NCI-H748 treated with DMSO at 0.1 percent for 48 hours (cell line): ENCODE measurements around the gene CACNG6.
A peak's percentile ranks its signal among the peaks of the same experiment; 100 is the strongest.
"Not testable (repeated sequence)": the region's sequence is repeated elsewhere in the genome, so short reads cannot be mapped to it uniquely, and the experiment has no call there.

Experiments
- DNase-seq: peaks from one replicate; lab custom pipeline; 2025; lab: John Stamatoyannopoulos, UW

Gene CACNG6

DNA sequence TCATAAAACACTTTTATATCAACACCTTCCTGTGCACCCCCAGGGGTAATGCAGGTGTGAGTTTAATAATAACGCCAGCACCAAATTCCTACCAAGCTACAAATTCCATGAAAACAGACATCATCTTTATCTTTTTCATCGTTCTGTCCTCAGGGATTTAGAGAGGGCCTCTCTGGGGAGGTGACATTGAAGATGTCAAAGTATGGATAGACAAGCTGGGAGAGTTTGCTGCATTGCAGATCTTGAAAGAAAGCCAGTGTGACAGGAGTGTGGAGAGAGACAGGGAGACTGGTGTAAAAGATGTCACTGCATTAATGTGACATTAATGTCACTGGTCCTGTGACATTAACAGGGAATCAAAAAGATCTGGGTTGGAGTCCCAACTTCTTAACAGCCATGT, 10.1 kb downstream of the CACNG6 start:
- DNase-seq = no peak

DNA sequence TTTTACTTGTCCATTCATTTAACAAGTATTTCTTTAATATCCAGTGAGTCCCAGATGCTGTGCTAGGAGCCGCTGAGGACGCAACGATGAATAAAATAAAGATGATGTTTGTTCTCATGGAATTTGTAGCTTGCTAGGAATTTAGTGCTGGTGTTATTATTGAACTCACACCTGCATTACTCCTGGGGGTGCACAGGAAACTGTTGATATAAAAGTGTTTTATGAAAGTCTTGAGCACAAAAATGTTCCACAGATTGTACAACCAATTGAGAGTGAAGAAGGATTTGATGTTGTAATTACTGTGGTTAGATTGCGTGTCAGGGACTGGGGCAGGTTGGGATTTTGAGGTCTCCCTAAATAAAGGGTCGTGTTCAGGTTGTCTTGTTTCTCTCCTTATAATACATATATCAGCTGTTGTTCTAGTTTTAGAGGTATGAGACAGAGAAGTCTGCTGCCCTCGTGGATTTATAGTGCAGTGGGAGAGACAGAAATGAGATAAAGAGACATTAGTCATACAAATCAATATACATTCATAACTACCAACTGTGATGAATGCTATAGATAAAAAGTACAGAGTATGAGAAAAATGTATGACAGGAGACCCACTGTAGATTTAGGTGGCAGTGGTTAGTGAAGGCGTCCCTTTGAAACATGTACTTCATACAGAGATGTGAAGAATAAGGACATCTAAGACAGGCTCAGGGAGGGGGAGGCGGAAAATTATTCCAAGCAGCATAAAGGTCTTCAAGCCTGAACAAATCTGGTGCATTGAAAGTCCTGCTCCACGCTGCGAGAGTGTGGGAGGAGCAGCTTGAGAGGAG, 11.3 kb downstream of the CACNG6 start:
- DNase-seq = no peak

DNA sequence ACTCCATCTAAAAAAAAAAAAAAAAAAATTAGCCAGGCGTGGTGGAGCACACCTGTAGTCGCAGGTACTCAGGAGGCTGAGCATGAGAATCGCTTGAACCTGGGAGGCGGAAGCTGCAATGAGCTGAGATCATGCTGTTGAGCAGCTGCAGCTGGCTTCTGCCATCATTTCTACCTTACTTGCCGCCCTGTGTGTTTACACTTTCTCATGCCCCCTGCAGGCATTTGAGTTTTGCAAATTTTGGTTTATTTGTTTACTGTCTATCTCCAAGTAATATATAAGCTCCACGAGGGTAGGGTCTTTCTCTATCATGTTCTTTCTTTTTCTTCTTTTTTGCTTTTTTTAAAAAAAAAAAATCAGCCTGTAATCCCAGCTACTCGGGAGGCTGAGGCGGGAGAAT, 18.0 kb downstream of the CACNG6 start:
- no peak for DNase-seq

DNA sequence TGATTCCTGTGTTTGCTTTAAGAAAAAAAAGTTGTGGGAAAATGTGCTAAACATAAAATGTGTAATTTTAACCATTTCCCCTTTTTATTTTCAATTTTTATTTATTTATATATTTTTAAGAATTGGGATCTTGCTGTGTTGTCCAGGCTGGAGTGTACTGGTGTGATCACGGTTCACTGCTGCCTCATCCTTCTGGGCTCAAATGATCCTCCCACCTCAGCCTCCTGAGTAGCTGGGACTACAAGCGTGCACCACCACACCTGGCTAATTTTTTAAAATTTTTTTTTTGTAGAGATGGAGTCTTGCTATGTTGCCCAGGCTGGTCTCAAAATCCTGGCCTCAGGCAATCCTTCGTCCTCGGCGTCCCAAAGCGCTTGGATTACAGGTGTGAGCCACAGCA, 19.0 kb downstream of the CACNG6 start:
- DNase-seq = no peak

- DNase-seq = no peak
These were observed 20.2 kb downstream of the CACNG6 start for GRCh38 chr19:54011507-54012211.

DNA sequence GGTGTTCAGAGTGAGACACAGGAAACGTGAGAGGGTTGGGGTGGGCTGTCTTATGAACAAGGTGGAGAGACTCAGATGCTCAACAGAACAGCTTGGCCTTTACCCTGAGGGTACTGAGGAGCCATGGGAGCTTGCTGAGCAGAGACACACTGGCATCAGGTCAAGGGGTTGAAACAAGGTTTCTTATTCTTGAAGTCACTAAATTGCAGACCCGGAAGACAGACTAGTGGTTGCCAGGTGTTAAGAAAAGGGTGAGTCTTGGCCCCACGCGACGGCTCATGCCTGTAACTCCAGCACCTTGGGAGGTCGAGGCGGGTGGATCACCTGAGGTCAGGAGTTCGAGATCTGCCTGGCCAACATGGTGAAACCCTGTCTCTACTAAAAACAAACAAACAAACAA, 22.4 kb downstream of the CACNG6 start:
- DNase-seq = no peak

DNA sequence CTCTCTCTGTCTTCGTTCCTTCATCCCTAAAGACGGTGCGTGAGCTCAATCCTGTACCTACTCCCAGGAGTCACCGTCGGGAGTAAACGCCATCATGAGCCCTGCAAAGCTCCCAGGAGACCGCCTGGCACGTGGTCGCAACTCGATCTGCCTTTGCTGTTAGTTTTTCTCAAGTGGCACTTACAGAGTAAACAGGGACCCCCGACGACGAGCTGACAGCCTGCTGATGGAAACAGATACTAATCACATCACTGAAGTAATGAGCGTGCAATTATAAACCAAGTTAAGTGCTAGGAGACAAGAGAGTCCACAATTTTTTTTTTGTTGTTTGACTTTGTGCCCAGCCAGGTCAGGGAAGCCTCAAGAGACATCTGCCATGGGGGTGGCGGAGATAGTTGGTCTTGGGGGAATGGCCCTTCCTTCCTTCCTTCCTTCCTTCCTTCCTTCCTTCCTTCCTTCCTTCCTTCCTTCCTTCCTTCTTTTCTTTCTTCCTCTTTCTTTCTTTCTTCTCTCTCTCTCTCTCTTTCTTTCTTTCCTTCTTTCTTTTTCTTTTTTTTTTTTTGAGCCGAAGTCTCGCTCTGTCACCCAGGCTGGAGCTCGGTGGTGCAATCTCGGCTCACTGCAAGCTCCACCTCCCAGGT, 23.6 kb downstream of the CACNG6 start:
- DNase-seq = peak; percentile 72

DNA sequence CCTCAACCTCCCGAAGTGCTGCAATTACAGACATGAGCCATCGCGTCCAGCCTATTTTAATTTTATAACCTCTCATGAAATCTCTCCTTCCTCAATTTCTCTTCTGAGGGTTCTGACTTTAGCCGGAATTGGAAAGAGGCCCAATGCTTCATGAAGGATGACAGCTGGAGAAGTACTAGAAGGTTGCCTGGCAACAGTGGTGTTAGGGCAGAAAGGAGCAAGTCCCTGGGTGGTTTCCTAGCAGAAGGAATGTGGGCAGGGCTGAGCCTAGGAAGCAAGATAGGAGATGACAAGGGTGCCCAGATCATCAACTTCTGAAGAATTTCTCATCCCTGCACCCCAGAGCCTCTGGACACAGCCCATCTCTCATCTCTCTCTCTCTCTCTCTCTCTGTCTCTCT, 25.8 kb downstream of the CACNG6 start:
- DNase-seq = peak; percentile 24

- DNase-seq = no peak
These were observed 29.9 kb downstream of the CACNG6 start for GRCh38 chr19:54021363-54021762.

DNA sequence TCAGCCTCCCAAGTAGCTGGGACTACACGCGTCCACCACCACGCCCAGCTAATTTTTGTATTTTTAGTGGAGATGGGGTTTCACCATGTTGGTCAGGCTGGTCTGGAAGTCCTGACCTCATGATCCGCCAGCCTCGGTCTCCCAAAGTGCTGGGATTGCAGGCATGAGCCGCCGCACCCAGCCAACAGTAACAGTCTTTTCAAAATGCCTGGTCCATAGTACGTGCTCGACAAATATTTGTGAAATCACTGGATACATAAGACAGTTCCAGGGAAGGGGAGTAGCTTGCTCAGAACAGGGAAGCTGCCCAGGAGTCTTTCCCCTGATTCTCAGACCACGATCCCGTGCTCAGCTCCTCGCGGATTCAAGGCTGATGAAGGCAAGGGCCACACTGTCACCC, 30.5 kb downstream of the CACNG6 start:
- no peak for DNase-seq

GRCh38 chr19:54023191-54023590, 31.8 kb downstream of the CACNG6 start:
- DNase-seq = no peak

DNA sequence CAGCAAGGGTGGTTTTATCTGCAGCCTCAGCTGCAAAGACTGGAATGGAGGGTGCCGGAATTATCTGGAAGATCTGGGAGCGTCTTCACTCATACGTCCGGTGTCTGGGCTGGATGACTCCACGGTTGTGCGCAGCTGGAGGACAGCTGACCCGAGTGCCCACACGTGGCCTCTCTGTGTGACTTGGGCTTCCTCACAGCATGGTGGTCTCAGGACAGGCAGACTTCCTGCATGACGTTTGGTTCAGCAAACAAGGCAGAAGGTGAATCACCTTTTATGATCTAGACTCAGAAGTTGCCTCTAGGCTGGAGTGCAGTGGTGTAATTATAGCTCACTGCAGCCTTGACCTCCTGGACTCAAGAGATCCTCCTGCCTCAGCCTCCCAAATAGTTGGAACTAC, 33.2 kb downstream of the CACNG6 start:
- DNase-seq = no peak

GRCh38 chr19:54026656-54027055, 35.2 kb downstream of the CACNG6 start:
- DNase-seq = no peak

DNA sequence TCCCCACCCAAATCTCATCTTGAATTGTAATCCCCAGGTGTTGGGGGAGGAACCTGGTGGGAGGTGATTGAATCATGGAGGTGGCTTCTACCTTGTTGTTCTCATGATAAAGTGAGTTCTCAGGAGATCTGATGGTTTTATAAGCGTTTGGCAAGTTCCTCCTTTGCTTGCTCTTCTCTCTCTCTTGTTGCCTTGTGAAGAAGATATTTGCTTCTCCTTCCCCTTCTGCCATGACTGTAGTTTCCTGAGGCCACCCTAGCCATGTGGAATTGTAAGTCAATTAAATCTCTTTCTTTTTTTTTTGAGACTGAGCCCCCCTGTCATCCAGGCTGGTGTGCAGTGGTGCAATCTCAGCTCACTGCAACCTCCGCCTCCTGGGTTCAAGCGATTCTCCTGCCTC, 37.9 kb downstream of the CACNG6 start:
- DNase-seq = no peak

DNA sequence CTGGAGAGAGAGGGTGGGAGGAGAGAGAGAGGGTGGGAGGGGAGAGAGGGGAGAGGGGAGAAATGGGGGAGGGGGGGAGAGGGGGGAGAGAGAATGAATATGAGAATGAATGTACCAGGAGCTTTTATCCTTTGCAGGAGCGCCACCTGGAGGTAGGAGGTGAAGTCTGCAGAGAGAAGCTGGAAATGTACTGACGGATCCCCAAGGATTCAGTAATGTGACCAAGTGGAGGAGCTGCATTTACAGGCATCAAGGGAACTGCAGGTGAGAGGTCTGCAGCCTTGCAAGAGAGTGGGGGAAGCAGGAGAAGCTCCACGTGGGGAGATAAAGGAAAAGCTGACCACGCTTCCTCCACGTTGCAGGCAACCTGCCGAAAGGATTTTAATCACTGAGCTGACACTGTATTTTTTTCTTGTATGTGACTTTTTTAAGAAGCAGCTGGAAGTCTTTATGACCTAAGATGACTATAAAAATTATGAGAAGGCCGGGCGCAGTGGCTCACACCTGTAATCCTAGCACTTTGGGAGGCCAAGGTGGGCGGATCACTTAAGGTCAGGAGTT, 38.6 kb downstream of the CACNG6 start:
- DNase-seq = peak; percentile 49

GRCh38 chr19:54030895-54031586, 39.6 kb downstream of the CACNG6 start:
- peak; percentile 6 for DNase-seq

DNA sequence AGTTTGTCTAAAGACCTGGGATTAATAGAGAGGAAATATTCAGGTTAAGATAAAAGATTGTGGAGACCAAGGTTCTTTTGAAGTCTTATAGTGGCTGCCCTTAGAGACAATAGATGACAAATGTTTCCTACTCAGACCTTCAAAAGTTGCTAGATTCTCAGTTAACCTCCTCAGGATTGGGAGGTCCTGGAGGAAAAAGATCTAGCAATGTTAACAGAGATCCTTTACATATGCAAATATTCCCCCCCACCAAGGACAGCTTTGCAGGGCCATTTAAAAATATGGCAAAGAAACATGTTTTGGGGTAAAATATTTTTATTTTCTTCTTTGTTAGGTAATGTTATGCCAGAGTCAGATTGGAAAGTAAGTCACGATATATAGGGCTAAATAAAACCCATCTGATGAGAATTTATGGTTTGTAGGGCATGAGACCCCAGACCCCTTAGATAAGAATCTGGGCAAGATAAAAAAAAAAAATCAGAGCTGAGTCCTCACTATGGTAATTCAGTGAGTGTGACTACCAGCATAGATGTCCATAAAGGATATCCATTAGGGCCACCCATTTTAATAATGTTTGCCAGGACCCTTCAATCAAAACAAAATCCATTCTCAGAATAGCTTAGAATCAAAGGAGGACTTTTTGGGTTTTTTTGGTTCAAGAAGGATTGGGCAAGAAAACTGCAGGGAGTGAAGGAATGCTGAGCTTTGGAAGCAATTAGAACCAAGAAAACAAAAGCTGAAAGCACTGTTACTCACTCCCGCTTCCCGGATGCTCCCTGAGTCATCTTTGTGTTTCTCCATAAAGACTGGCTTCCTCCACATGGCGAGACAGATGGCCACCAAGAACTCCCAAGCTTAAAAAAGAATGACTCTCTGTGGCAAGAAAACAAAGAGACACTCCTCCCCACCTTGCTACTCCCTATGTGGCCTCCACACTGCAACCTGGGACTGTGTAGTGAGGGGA, 44.1 kb downstream of the CACNG6 start:
- no peak for DNase-seq

GRCh38 chr19:54036542-54036941, 45.1 kb downstream of the CACNG6 start:
- DNase-seq = not testable (repeated sequence)

DNA sequence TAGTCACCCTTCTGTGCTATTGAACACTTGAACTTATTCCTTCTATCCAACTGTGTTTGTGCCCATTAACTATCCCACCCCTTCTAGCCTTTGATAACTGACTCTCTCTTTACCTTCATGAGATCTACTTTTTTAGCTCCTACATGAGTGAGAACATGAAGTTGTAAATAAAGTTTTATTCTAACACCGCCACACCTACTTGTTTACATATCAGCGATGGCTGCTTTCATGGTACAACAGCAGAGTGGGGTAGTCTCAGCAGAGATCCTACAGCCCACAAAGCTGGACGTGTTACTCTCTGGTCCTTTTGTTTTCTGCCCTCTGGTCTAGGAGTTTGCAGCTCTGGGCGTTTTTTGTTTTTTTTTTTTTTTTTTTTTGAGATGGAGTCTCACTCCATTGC, 48.6 kb downstream of the CACNG6 start:
- DNase-seq = no peak

- no peak for DNase-seq
These were observed 50.7 kb downstream of the CACNG6 start for GRCh38 chr19:54041969-54042606.
